ENCODE data around the gene PCNA. TPM values are rescaled to one million over a fixed set of nuclear protein-coding genes. Genes with fewer than 3 reads are reported as not detected.

PCNA gene
- total RNA-seq, 1 donor from 2014 or later, result 126 TPM

DNA sequence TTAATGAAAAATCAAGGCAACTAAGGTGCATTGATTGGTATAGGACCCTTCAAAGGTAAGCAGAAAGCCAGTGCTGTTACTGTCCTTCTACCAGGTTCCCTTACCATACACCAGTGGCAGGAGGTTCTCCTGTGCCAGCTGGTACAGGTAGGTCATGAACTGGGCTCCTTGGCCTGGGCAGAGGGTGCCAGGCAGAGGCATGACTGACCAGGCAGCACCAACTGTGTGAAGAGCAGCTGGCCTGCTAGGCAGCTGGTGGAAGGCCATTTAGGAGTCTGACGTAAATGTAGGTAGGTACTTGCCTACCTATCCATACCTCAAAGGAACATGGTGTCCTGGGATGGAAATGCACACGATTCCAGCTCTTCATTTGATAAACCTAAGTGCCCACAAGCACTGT, 23.3 kb downstream of the PCNA start:
- no peaks in the 10 kb centered on the region for H3K27me3 Mint-ChIP-seq
- peaks cover 2% of the 10 kb centered on the region for H3K4me1 Mint-ChIP-seq (ENCODE audit: low read depth)
- H3K9me3 Mint-ChIP-seq (ENCODE audit: low read depth), result no peaks in the 10 kb centered on the region
- no peak for DNase-seq (ENCODE audit: low spot score, unreplicated experiment)
- H3K36me3 Mint-ChIP-seq (ENCODE audit: insufficient read depth), result peaks cover 20% of the 10 kb centered on the region
- no peak overlapping the region for H3K27ac Mint-ChIP-seq
- H3K4me3 Mint-ChIP-seq (ENCODE audit: low read depth), result no peak overlapping the region
- TF ChIP-seq CTCF (IDR thresholded peaks at IDR 0.05; ENCODE audit: unreplicated experiment), result no peak

DNA sequence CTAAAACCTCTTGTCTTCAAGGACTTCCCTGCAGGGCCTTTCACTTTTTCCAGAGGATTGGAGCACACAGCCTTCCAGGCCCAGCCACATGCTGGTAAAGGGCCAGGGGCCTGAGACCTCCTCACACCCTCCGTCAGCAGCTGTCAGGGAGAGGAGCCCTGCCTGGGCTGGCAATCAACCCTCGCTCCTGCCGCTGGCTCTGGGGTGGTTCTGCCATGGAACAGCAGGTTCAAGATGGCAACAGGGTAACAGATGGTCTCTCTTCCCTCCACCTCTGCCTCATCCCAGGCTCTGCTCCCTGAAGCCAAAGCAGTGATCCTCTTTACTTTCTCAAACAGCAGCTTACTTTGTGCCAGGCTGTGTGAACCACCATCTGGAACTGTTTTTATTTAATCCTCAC, 23.8 kb downstream of the PCNA start:
- DNase-seq (ENCODE audit: low spot score, unreplicated experiment), result no peak
- peaks cover 20% of the 10 kb centered on the region for H3K36me3 Mint-ChIP-seq (ENCODE audit: insufficient read depth)
- TF ChIP-seq CTCF (IDR thresholded peaks at IDR 0.05; ENCODE audit: unreplicated experiment), result no peak
- no peaks in the 10 kb centered on the region for H3K27me3 Mint-ChIP-seq
- no peak overlapping the region for H3K4me3 Mint-ChIP-seq (ENCODE audit: low read depth)
- no peaks in the 10 kb centered on the region for H3K9me3 Mint-ChIP-seq (ENCODE audit: low read depth)
- peaks cover 2% of the 10 kb centered on the region for H3K4me1 Mint-ChIP-seq (ENCODE audit: low read depth)
- H3K27ac Mint-ChIP-seq, result no peak overlapping the region

GRCh38 chr20:5095454-5095853, 24.3 kb downstream of the PCNA start:
- Mint-ChIP-seq H3K27me3 (no peaks in the 10 kb centered on the region), H3K9me3 (ENCODE audit: low read depth) (no peaks in the 10 kb centered on the region), H3K36me3 (ENCODE audit: insufficient read depth) (peaks cover 17% of the 10 kb centered on the region), H3K27ac (no peak overlapping the region), H3K4me3 (ENCODE audit: low read depth) (no peak overlapping the region), H3K4me1 (ENCODE audit: low read depth) (peaks cover 2% of the 10 kb centered on the region)
- TF ChIP-seq CTCF (IDR thresholded peaks at IDR 0.05; ENCODE audit: unreplicated experiment), result no peak
- no peak for DNase-seq (ENCODE audit: low spot score, unreplicated experiment)

DNA sequence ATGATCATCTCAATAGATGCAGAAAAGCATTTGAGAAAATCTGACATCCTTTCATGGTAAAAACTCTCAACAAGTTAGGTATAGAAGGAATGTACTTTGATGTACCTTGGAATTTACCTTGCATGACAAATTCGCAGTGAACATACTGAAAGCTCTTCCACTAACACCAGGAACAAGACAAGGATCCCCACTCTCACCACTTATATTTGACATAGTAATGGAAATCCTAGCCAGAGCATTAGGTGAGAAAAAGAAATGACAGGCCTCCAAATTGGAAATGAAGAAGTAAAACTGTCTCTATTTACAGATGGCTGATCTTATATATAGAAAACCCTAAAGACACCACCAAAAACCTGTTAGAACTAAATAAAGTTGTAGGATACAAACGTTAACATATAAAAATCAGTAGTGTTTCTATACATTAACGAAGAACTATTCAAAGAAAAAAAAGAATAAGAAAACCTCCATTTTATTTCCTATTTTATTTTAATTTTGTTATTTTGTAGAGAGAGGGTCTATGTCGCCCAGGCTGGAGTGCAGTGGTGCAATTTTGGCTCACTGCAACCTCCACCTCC, 26.9 kb downstream of the PCNA start:
- DNase-seq (ENCODE audit: low spot score, unreplicated experiment), result no peak
- Mint-ChIP-seq H3K27ac (peak overlapping the region; percentile 35), H3K27me3 (no peaks in the 10 kb centered on the region), H3K9me3 (ENCODE audit: low read depth) (no peaks in the 10 kb centered on the region), H3K4me1 (ENCODE audit: low read depth) (peaks cover 2% of the 10 kb centered on the region), H3K4me3 (ENCODE audit: low read depth) (no peak overlapping the region), H3K36me3 (ENCODE audit: insufficient read depth) (peaks cover 8% of the 10 kb centered on the region)
- no peak for TF ChIP-seq CTCF (IDR thresholded peaks at IDR 0.05; ENCODE audit: unreplicated experiment)

GRCh38 chr20:5091902-5092301, 27.9 kb downstream of the PCNA start:
- no peak for TF ChIP-seq CTCF (IDR thresholded peaks at IDR 0.05; ENCODE audit: unreplicated experiment)
- Mint-ChIP-seq H3K27ac (no peak overlapping the region), H3K4me1 (ENCODE audit: low read depth) (peaks cover 2% of the 10 kb centered on the region), H3K4me3 (ENCODE audit: low read depth) (no peak overlapping the region), H3K36me3 (ENCODE audit: insufficient read depth) (peaks cover 8% of the 10 kb centered on the region), H3K9me3 (ENCODE audit: low read depth) (no peaks in the 10 kb centered on the region), H3K27me3 (no peaks in the 10 kb centered on the region)
- no peak for DNase-seq (ENCODE audit: low spot score, unreplicated experiment)
